Ascending aorta (tissue), 2 donors: ENCODE data around the gene GRB10. TPM values are rescaled to one million over a fixed set of nuclear protein-coding genes. Genes with fewer than 3 reads are reported as not detected.
"Not testable (repeated sequence)": the region's sequence is repeated elsewhere in the genome, so short reads cannot be mapped to it uniquely, and the experiment has no call there.

Experiments used
- DNase-seq, 2 donors: peaks; one replicate each; pipeline ENCODE4 v3.0.0-alpha.2; 2019; ENCODE audit warnings: low spot score in 2 of 2
- H3K27ac ChIP-seq, 2 donors: fragments of 200-600 bp; sonication (generic); one replicate each; pipeline ENCODE4 v1.5.1; 2016 to 2017; ENCODE audit warnings: mild to moderate bottlenecking in 1 of 2
- H3K27me3 ChIP-seq: fragments of 200-600 bp; sonication (generic); one replicate; pipeline ENCODE4 v1.5.1; 2017
- H3K36me3 ChIP-seq, 2 donors: fragments of 200-600 bp; sonication (generic); one replicate each; pipeline ENCODE4 v1.5.1; 2016
- H3K4me1 ChIP-seq, 2 donors: fragments of 200-600 bp; sonication (generic); one replicate each; pipeline ENCODE4 v1.5.1; 2016 to 2017; ENCODE audit warnings: mild to moderate bottlenecking in 1 of 2
- H3K4me3 ChIP-seq, 2 donors: fragments of 200-600 bp; sonication (generic); one replicate each; pipeline ENCODE4 v1.5.1; 2016 to 2017; ENCODE audit warnings: mild to moderate bottlenecking in 1 of 2
- H3K9me3 ChIP-seq, 2 donors: fragments of 200-600 bp; sonication (generic); one replicate each; pipeline ENCODE4 v1.5.1; 2016
- CTCF ChIP-seq, 3 experiments: fragments of 200-600 bp in 2 of 3; fragments of 450-650 bp in 1 of 3; sonication (generic) in 2 of 3; IDR thresholded peaks; one replicate each; pipeline ENCODE4 v1.5.1; 2016 to 2019; ENCODE audit warnings: antibody characterized with exemption in 3 of 3, mild to moderate bottlenecking in 1 of 3, moderate library complexity in 1 of 3
- intact Hi-C: fragments of 100-400 bp; cut with DNase I; formaldehyde crosslinking; loops from one replicate; pipeline ENCODE4 v1.15.1; 2023
- total RNA-seq: library from RNA; depleted of rRNA; stranded (reverse); fragments of >200 nt; gene quantifications from one replicate; pipeline ENCODE4 v1.1.0, GENCODE V29; 2016

The GRB10 gene
- total RNA-seq, 1 donor from 2014 or later = 53.4 TPM

- H3K27me3 ChIP-seq = no peaks in the 10 kb centered on the region
- no peak for TF ChIP-seq CTCF (IDR thresholded peaks at IDR 0.05)
- DNase-seq = no peak
- no peaks in the 10 kb centered on the region for H3K9me3 ChIP-seq
- intact Hi-C loops = no loop called here
- H3K27ac ChIP-seq = no peak overlapping the region
- H3K36me3 ChIP-seq = peaks cover 0 to 6% of the 10 kb centered on the region in 2 donors
- H3K4me1 ChIP-seq = peaks cover 0 to 5% of the 10 kb centered on the region in 2 donors
- H3K4me3 ChIP-seq = no peak overlapping the region
Measured at GRCh38 chr7:50743016-50743415, 39.7 kb downstream of the GRB10 start.

GRCh38 chr7:50742401-50742800, 40.3 kb downstream of the GRB10 start:
- Histone ChIP-seq H3K36me3 (peaks cover 0 to 6% of the 10 kb centered on the region in 2 donors), H3K4me1 (peaks cover 0 to 5% of the 10 kb centered on the region in 2 donors), H3K27ac (no peak overlapping the region), H3K9me3 (no peaks in the 10 kb centered on the region), H3K27me3 (no peaks in the 10 kb centered on the region), H3K4me3 (no peak overlapping the region)
- TF ChIP-seq CTCF (IDR thresholded peaks at IDR 0.05) = no peak
- intact Hi-C loops = no loop called here
- DNase-seq = no peak

GRCh38 chr7:50739744-50740435, 42.8 kb downstream of the GRB10 start:
- peaks cover 0 to 6% of the 10 kb centered on the region in 2 donors for H3K36me3 ChIP-seq
- no peak overlapping the region for H3K27ac ChIP-seq
- H3K27me3 ChIP-seq = no peaks in the 10 kb centered on the region
- no peak for DNase-seq
- intact Hi-C loops = no loop called here
- peaks cover 0 to 5% of the 10 kb centered on the region in 2 donors for H3K4me1 ChIP-seq
- no peak for TF ChIP-seq CTCF (IDR thresholded peaks at IDR 0.05)
- H3K4me3 ChIP-seq = no peak overlapping the region
- no peaks in the 10 kb centered on the region for H3K9me3 ChIP-seq

GRCh38 chr7:50738932-50739331, 43.8 kb downstream of the GRB10 start:
- no peaks in the 10 kb centered on the region for H3K9me3 ChIP-seq
- no peaks in the 10 kb centered on the region for H3K27me3 ChIP-seq
- no peak for DNase-seq
- intact Hi-C loops = no loop called here
- H3K27ac ChIP-seq = no peak overlapping the region
- H3K4me3 ChIP-seq = no peak overlapping the region
- TF ChIP-seq CTCF (IDR thresholded peaks at IDR 0.05) = no peak
- peaks cover 0 to 5% of the 10 kb centered on the region in 2 donors for H3K4me1 ChIP-seq
- H3K36me3 ChIP-seq = peaks cover 0 to 2% of the 10 kb centered on the region in 2 donors

- H3K27ac ChIP-seq, intact Hi-C loops, H3K27me3 ChIP-seq, H3K36me3 ChIP-seq, H3K4me1 ChIP-seq, H3K4me3 ChIP-seq, H3K9me3 ChIP-seq, DNase-seq: not testable (repeated sequence)
Measured at GRCh38 chr7:50735836-50736235, 46.9 kb downstream of the GRB10 start.

GRCh38 chr7:50735333-50735732, 47.4 kb downstream of the GRB10 start:
- no peak for DNase-seq
- intact Hi-C loops = no loop called here
- no peak overlapping the region for H3K27ac ChIP-seq
- TF ChIP-seq CTCF (IDR thresholded peaks at IDR 0.05) = no peak
- H3K27me3 ChIP-seq = no peaks in the 10 kb centered on the region
- H3K4me1 ChIP-seq = peaks cover 0 to 14% of the 10 kb centered on the region in 2 donors
- H3K9me3 ChIP-seq = no peaks in the 10 kb centered on the region
- H3K36me3 ChIP-seq = peaks cover 0 to 4% of the 10 kb centered on the region in 2 donors
- no peak overlapping the region for H3K4me3 ChIP-seq
